Esophagus squamous epithelium (tissue), 4 donors: Measurements from ENCODE around the gene NOL4L.

Source experiments
- CTCF ChIP-seq, 6 experiments: fragments of 450-650 bp in 4 of 6; fragments of 200-600 bp in 2 of 6; sonication (generic) in 2 of 6; IDR thresholded peaks; one replicate each; pipeline ENCODE4 v1.5.1; 2016 to 2019; ENCODE audit warnings: antibody characterized with exemption in 6 of 6, mild to moderate bottlenecking in 4 of 6, moderate library complexity in 4 of 6
- POLR2A ChIP-seq, 4 donors: fragments of 450-650 bp; IDR thresholded peaks; one replicate each; pipeline ENCODE4 v1.6.1; 2017; ENCODE audit warnings: antibody characterized with exemption in 4 of 4, mild to moderate bottlenecking in 4 of 4, moderate library complexity in 3 of 4

DNA sequence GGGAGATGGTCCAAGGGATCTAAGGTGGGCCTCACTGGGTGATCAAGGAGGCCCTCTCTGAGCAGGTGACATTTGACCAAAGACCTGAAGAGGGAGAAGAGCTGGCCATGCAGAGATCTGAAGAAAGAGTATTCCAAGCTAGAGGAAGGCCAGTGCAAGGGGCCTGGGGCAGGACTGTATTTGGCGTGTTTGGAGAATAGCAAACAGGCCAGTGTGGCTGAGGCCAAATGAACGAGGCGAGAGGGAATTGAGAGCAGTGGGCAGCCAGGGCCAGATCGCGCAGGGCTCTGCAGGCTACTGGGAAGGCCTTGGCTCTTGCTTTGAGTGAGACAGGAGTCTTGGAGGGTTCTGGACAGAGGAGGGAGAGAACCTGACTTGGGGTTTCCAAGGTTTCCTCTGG lies 9.3 kb downstream of the NOL4L start:
- TF ChIP-seq CTCF (IDR thresholded peaks at IDR 0.05) (no peak), POLR2A (IDR thresholded peaks at IDR 0.05) (no peak)
